Type B pancreatic cell (in vitro differentiated cells): ENCODE results near the gene PDE2A. TPM values are rescaled to one million over a fixed set of nuclear protein-coding genes. Genes with fewer than 3 reads are reported as not detected.

ENCODE experiments used
- DNase-seq: peaks from one replicate; pipeline ENCODE4 v3.0.0; 2021; ENCODE audit warnings: mixed read lengths; ENCODE audit not compliant: unreplicated experiment; ENCODE audit errors: extremely low spot score
- H3K27ac Mint-ChIP-seq: 2 replicates; pipeline ENCODE4 v1.8.0; 2021; ENCODE audit warnings: mild to moderate bottlenecking, mixed read lengths
- H3K27me3 Mint-ChIP-seq: 2 replicates; pipeline ENCODE4 v1.8.0; 2021; ENCODE audit warnings: mixed read lengths
- H3K36me3 Mint-ChIP-seq: 2 replicates; pipeline ENCODE4 v1.8.0; 2021; ENCODE audit warnings: mixed read lengths
- H3K4me1 Mint-ChIP-seq: one replicate; pipeline ENCODE4 v1.8.0; 2021; ENCODE audit warnings: mixed read lengths; ENCODE audit not compliant: unreplicated experiment
- H3K4me3 Mint-ChIP-seq: 2 replicates; pipeline ENCODE4 v1.8.0; 2021; ENCODE audit warnings: mild to moderate bottlenecking, mixed read lengths
- H3K9me3 Mint-ChIP-seq: 2 replicates; pipeline ENCODE4 v1.8.0; 2021; ENCODE audit warnings: mixed read lengths
- total RNA-seq: library from RNA; stranded (reverse); gene quantifications from 2 replicates; pipeline ENCODE4 v1.2.1, GENCODE V29; 2021; ENCODE audit warnings: low replicate concordance
- TF ChIP-seq, protein P1 (sequence below): fragments of 200-600 bp; sonication (generic); conservative IDR thresholded peaks from 2 replicates; pipeline ENCODE4 v1.5.0; 2021; ENCODE audit warnings: antibody characterized with exemption, mild to moderate bottlenecking

The PDE2A gene
- total RNA-seq, 1 donor from 2014 or later = 2.8 TPM

DNA sequence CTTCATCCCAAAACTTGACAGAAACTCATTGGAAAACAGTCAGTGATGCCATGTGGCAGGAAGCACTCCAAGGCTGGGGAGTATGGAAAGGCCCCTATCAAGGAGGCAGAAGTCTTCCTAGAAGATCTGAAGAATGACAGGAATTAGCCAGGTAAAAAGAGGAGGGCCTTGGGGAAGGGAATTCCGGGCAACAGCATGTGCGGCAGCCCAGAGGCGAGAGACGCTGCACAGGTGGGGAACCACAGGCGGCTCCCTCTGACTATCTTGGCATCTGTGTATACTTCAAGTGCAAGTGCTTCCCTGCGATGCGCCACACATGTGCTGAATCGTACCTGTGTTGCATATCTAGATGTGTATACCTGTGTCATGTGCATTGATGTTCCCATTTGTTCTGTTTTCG lies 12.7 kb downstream of the PDE2A start:
- Mint-ChIP-seq H3K27me3 (peaks cover 43% of the 10 kb centered on the region), H3K27ac (no peak overlapping the region)

DNA sequence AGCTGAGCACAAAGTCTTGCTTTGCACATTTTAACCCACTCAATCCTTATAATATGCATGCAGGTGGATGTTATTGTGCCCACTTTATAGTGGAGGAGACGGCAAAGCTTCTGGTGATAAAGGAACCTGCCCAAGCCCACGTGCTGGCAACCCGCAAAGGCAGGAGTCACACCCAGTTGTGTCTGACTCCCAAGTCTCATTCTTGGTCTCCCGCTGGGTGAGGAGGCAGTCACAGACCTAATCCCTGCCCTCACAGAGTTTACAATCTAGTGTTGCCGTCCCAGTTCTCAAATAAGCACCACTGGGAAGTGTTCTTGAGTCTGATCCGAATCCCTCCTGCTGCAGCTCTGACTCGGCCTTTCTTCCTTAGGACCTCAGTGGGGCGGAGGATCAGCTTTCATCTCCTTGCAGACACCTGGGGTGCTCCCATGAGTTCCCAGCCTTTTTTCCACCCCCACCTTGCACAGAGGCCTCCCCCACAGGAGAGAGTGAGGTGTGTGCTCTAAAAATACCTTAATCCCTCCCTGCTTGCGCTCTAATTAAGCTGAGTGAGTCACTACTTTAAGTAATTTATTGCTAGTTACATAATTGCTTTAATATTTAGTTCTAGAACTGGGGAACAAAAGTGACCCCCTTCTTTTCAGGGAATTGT lies 15.1 kb downstream of the PDE2A start:
- Mint-ChIP-seq H3K9me3 (no peaks in the 10 kb centered on the region), H3K36me3 (no peaks in the 10 kb centered on the region), H3K27ac (no peak overlapping the region), H3K27me3 (peaks cover 33% of the 10 kb centered on the region), H3K4me3 (no peak overlapping the region), H3K4me1 (peaks cover 6% of the 10 kb centered on the region)
- TF ChIP-seq, protein P1, sequence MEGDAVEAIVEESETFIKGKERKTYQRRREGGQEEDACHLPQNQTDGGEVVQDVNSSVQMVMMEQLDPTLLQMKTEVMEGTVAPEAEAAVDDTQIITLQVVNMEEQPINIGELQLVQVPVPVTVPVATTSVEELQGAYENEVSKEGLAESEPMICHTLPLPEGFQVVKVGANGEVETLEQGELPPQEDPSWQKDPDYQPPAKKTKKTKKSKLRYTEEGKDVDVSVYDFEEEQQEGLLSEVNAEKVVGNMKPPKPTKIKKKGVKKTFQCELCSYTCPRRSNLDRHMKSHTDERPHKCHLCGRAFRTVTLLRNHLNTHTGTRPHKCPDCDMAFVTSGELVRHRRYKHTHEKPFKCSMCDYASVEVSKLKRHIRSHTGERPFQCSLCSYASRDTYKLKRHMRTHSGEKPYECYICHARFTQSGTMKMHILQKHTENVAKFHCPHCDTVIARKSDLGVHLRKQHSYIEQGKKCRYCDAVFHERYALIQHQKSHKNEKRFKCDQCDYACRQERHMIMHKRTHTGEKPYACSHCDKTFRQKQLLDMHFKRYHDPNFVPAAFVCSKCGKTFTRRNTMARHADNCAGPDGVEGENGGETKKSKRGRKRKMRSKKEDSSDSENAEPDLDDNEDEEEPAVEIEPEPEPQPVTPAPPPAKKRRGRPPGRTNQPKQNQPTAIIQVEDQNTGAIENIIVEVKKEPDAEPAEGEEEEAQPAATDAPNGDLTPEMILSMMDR = no peak
- no peak for DNase-seq

More for the DNA sequence above, 12.7 kb downstream of the PDE2A start:
- TF ChIP-seq, protein P1 = no peak
- Mint-ChIP-seq H3K36me3 (no peaks in the 10 kb centered on the region), H3K9me3 (no peaks in the 10 kb centered on the region), H3K4me3 (no peak overlapping the region), H3K4me1 (peaks cover 6% of the 10 kb centered on the region)
- no peak for DNase-seq

DNA sequence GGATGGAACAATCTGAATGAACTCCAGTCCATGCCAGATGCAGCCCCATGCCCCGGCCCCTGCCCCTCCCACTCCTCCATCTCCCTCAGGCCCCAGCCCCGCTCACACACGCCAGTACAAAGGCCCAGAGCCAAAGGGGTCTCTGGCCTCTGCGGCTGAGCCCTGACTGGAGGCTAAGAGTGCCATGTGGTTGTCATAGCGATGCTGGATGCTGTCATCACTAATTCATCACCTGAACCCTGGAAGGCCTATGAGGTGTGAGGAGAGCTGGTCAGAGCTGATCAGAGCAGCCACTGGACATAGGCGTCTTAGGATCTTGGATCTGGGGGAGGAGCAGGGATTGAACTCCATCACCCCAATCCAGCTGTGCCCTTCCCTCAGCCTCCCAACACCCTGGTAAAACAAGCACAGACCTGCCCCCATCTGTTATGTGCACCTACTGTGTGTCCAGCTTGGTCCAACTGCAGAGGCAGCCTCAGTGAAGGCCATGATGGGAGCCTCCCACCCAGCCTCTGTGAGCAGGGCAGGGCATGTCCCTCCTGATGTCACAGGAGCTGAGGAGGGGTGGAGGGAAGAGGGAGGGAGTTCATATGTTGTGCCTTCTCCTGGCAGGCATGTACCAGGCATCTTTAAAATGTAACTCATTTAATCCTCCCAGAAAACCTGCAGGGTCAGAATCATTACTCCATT lies 16.7 kb downstream of the PDE2A start:
- no peak overlapping the region for H3K4me3 Mint-ChIP-seq
- no peaks in the 10 kb centered on the region for H3K36me3 Mint-ChIP-seq
- H3K27ac Mint-ChIP-seq = no peak overlapping the region
- H3K4me1 Mint-ChIP-seq = peaks cover 15% of the 10 kb centered on the region
- no peak for DNase-seq
- H3K27me3 Mint-ChIP-seq = peaks cover 30% of the 10 kb centered on the region
- TF ChIP-seq, protein P1 = no peak
- no peaks in the 10 kb centered on the region for H3K9me3 Mint-ChIP-seq

DNA sequence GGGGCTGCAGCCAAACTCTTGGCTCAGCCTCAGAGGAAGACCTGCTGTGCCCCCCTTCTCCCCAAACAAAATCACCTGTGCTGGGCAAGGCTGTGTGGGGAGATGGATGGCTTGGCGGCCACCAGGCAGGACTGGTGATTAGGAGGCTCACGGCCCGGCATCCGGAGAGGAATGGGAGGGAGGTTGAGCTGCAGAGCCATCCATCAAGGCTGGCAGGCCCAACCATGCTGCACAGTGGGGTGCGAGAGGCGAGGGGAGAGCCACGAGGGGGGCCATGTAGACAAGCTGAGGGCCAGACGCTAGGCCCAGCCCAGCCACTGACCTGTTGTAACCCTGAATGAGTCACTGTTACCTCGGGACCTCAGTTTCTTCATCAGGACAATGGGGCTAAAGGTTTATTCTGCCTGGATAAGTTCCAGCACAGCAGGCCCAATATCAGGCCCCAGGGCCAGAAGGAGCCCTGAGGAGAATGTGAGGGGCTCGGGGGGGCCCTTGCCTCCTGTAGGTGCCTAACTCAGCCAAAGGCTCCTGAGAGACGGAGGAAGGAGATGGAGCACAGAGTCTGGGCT lies 18.2 kb downstream of the PDE2A start:
- TF ChIP-seq, protein P1 = no peak
- Mint-ChIP-seq H3K4me1 (peaks cover 15% of the 10 kb centered on the region), H3K9me3 (no peaks in the 10 kb centered on the region), H3K27me3 (peaks cover 17% of the 10 kb centered on the region), H3K36me3 (no peaks in the 10 kb centered on the region), H3K4me3 (no peak overlapping the region), H3K27ac (no peak overlapping the region)
- no peak for DNase-seq

DNA sequence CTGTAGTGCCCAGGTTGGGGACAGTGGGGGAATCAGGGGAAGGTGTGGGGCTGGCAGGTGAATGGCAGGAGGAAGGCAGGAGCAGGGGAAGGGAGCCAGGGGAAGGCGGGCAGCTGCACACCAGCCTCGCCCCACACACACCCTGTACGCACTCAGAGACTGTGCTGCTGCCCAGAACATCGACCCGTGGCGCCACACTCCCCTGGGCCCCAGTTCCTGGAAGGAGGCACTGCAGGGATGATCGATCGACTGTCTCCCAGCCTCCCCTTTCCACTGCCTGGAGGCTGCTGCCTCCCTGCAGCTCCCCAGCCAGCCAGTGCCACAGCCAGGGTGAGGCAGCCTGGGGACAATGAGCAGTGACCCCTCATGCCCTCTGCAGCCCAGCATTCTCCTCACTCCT lies 19.2 kb downstream of the PDE2A start:
- Mint-ChIP-seq H3K9me3 (no peaks in the 10 kb centered on the region), H3K4me1 (peaks cover 15% of the 10 kb centered on the region)

More for the DNA sequence above, 19.2 kb downstream of the PDE2A start:
- Mint-ChIP-seq H3K4me3 (no peak overlapping the region), H3K27ac (no peak overlapping the region), H3K27me3 (peaks cover 12% of the 10 kb centered on the region), H3K36me3 (no peaks in the 10 kb centered on the region)
- TF ChIP-seq, protein P1 = no peak
- no peak for DNase-seq
